IMR-90 (cell line): ENCODE data around the gene TPRX2. TPM values are rescaled to one million over a fixed set of nuclear protein-coding genes. Genes with fewer than 3 reads are reported as not detected.
"Not testable (repeated sequence)": the region's sequence is repeated elsewhere in the genome, so short reads cannot be mapped to it uniquely, and the experiment has no call there.

Experiments used
- ATAC-seq: fragments of 200-7000 bp; cut with Tn5 transposase; 2 replicates; pipeline ENCODE4 v1.9.1; 2020; ENCODE audit warnings: low read depth, mild to moderate bottlenecking, moderate library complexity
- BruUV-seq: library from RNA; stranded (reverse); fragments of 400-500 nt; replicated peaks from 2 replicates; lab custom pipeline; 2021; lab: Mats Ljungman, UMichigan
- CTCF ChIA-PET: fragments of 300-600 bp; formaldehyde crosslinking; extraction: SDS; loops from one replicate; lab custom pipeline; 2021; ENCODE audit warnings: antibody characterized with exemption; lab: Yijun Ruan, JAX
- POLR2A ChIA-PET: fragments of 300-600 bp; sonication (Branson Sonifier 250); formaldehyde crosslinking; loops from one replicate; lab custom pipeline; 2022; ENCODE audit warnings: antibody characterized with exemption; ENCODE audit not compliant: unreplicated experiment; lab: Charles Lee
- DNase-seq: peaks from one replicate; pipeline ENCODE4 v3.0.0; 2013
- H2AFZ ChIP-seq: replicated peaks from 2 replicates; pipeline ENCODE3; 2013; ENCODE audit warnings: low read length, mild to moderate bottlenecking; ENCODE audit not compliant: poor library complexity
- H2AK5ac ChIP-seq: 2 replicates; pipeline ENCODE4 v1.6.1; 2013; ENCODE audit warnings: low read depth, low read length, inconsistent platforms
- H2AK9ac ChIP-seq: replicated peaks from 2 replicates; pipeline ENCODE3; 2013; ENCODE audit warnings: mild to moderate bottlenecking, low read depth, low read length, moderate library complexity; ENCODE audit not compliant: poor library complexity
- H2BK120ac ChIP-seq: 2 replicates; pipeline ENCODE4 v1.6.1; 2013; ENCODE audit warnings: low read depth, low read length, inconsistent platforms
- H2BK15ac ChIP-seq: 3 replicates; pipeline ENCODE4 v1.6.1; 2013; ENCODE audit warnings: low read depth, low read length, inconsistent platforms
- H2BK20ac ChIP-seq: 2 replicates; pipeline ENCODE4 v1.6.1; 2013; ENCODE audit warnings: low read depth, mild to moderate bottlenecking, inconsistent platforms, low read length, moderate library complexity
- H2BK5ac ChIP-seq: 2 replicates; pipeline ENCODE4 v1.6.1; 2013; ENCODE audit warnings: mild to moderate bottlenecking, low read depth, low read length, inconsistent platforms; ENCODE audit not compliant: poor library complexity, severe bottlenecking
- H3K14ac ChIP-seq: replicated peaks from 2 replicates; pipeline ENCODE4 v1.6.1; 2013; ENCODE audit warnings: low read depth, low read length, inconsistent platforms
- H3K18ac ChIP-seq: 2 replicates; pipeline ENCODE4 v1.6.1; 2013; ENCODE audit warnings: low read depth, low read length, control low read depth
- H3K23ac ChIP-seq: 2 replicates; pipeline ENCODE4 v1.6.1; 2013; ENCODE audit warnings: low read depth, low read length, inconsistent platforms
- H3K27ac ChIP-seq: 2 replicates; pipeline ENCODE4 v1.5.1; 2013; ENCODE audit warnings: mild to moderate bottlenecking, control low read depth, low read length; ENCODE audit not compliant: insufficient read depth
- H3K27me3 ChIP-seq: 2 replicates; pipeline ENCODE4 v1.6.1; 2013; ENCODE audit warnings: low read length; ENCODE audit not compliant: control insufficient read depth, insufficient read depth
- H3K36me3 ChIP-seq: 2 replicates; pipeline ENCODE4 v1.6.1; 2013; ENCODE audit warnings: low read length, mixed read lengths; ENCODE audit not compliant: control insufficient read depth, insufficient read depth
- H3K4ac ChIP-seq: 2 replicates; pipeline ENCODE4 v1.6.1; 2013; ENCODE audit warnings: low read depth, low read length, inconsistent platforms
- H3K4me1 ChIP-seq: 2 replicates; pipeline ENCODE4 v1.6.1; 2013; ENCODE audit warnings: low read length, mixed read lengths; ENCODE audit not compliant: control insufficient read depth, insufficient read depth
- H3K4me2 ChIP-seq: 2 replicates; pipeline ENCODE4 v1.6.1; 2013; ENCODE audit warnings: low read depth, mild to moderate bottlenecking, control low read depth, low read length, moderate library complexity
- H3K4me3 ChIP-seq: 2 replicates; pipeline ENCODE4 v1.5.1; 2013; ENCODE audit warnings: low read depth, mild to moderate bottlenecking, control low read depth, low read length, moderate library complexity; ENCODE audit not compliant: insufficient read depth
- H3K56ac ChIP-seq: 2 replicates; pipeline ENCODE4 v1.6.1; 2013; ENCODE audit warnings: low read length, inconsistent platforms; ENCODE audit not compliant: insufficient read depth; ENCODE audit errors: extremely low read depth
- H3K79me1 ChIP-seq, 2 experiments: 2 replicates each; pipeline ENCODE4 v1.6.1; 2013; ENCODE audit warnings: low read length in 2 of 2, inconsistent platforms in 1 of 2, low read depth in 1 of 2
- H3K9ac ChIP-seq: 2 replicates; pipeline ENCODE4 v1.6.1; 2013; ENCODE audit warnings: low read depth, low read length, control low read depth
- H3K9me1 ChIP-seq: 2 replicates; pipeline ENCODE4 v1.6.1; 2013; ENCODE audit warnings: low read length, inconsistent platforms; ENCODE audit not compliant: insufficient read depth
- H3K9me3 ChIP-seq: 2 replicates; pipeline ENCODE4 v1.6.1; 2013; ENCODE audit warnings: low read length; ENCODE audit not compliant: control insufficient read depth, insufficient read depth
- H4K20me1 ChIP-seq: 2 replicates; pipeline ENCODE4 v1.6.1; 2013; ENCODE audit warnings: low read length, inconsistent platforms; ENCODE audit not compliant: insufficient read depth
- H4K5ac ChIP-seq: 2 replicates; pipeline ENCODE4 v1.6.1; 2013; ENCODE audit warnings: mild to moderate bottlenecking, low read depth, low read length, control low read depth
- H4K8ac ChIP-seq, 2 experiments: 2 replicates each; pipeline ENCODE4 v1.6.1; 2013; ENCODE audit warnings: low read depth in 2 of 2, low read length in 2 of 2, control low read depth in 1 of 2, inconsistent platforms in 1 of 2
- H4K91ac ChIP-seq: 2 replicates; pipeline ENCODE4 v1.6.1; 2013; ENCODE audit warnings: low read depth, low read length, inconsistent platforms; ENCODE audit not compliant: insufficient read depth
- WGBS, 2 experiments: methylation state at CpG; one replicate each; pipeline versions ENCODE4 v1.1.5 to v1.1.7; 2013; ENCODE audit warnings: missing lambda C conversion rate in 2 of 2; ENCODE audit not compliant: insufficient read length in 1 of 2; ENCODE audit errors: extremely low coverage in 2 of 2; 5-methylcytosine and 5-hydroxymethylcytosine counted together
- dilution Hi-C: fragments of 300-500 bp; cut with HindIII; formaldehyde crosslinking; loops from one replicate; pipeline ENCODE4 v1.14.3; 2018; ENCODE audit warnings: low sequenced_read_pairs; ENCODE audit not compliant: unreplicated experiment
- in situ Hi-C: fragments of 300-500 bp; cut with MboI; formaldehyde crosslinking; loops from 3 replicates; pipeline ENCODE4 v1.14.3; 2019; ENCODE audit warnings: low sequenced_read_pairs, inconsistent platforms, mixed read lengths
- intact Hi-C: fragments of 100-400 bp; cut with micrococcal nuclease; formaldehyde crosslinking; loops from 2 replicates; pipeline ENCODE4 v1.10.0; 2022
- polyA plus RNA-seq, 3 experiments: library from polyadenylated mRNA; depleted of rRNA; stranded (reverse); fragments of >200 nt; gene quantifications; 2 replicates each; pipeline ENCODE4 v1.2.3, GENCODE V29; 2012; ENCODE audit warnings: low replicate concordance in 1 of 3
- total RNA-seq: library from RNA; depleted of rRNA; stranded (reverse); fragments of >200 nt; gene quantifications from 2 replicates; pipeline ENCODE4 v1.2.3, GENCODE V29; 2012

Gene TPRX2
- total and polyA plus RNA-seq, 2 of the 4 experiments (the other 2 are of a cell fraction), result not detected

DNA sequence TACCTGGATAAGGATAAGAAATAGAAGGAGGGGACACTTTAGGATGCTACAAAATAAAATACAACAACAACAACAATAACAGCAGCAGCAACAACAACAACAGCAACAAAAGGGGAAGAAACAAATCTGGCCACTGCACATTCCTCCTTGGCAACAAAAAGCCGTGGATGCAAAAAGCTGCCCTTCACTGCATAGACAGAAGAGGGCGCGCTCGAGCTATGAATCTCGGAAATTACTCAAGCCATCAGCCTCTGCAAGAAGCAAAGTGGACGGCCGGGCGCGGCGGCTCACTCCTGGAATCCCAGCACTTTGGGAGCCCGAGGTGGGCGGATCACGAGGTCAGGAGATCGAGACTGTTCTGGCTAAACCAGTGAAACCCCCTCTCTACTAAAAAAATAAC, 50.3 kb downstream of the TPRX2 start:
- H3K56ac ChIP-seq, DNase-seq, H3K36me3 ChIP-seq, BruUV-seq, CTCF ChIA-PET, H2AK9ac ChIP-seq, H3K27ac ChIP-seq, H4K5ac ChIP-seq, H2AFZ ChIP-seq, H3K23ac ChIP-seq, H3K9me3 ChIP-seq, H4K91ac ChIP-seq, H3K4me2 ChIP-seq, H2BK20ac ChIP-seq, H3K4ac ChIP-seq, ATAC-seq, H3K9ac ChIP-seq, H3K27me3 ChIP-seq, H4K20me1 ChIP-seq, H3K4me3 ChIP-seq, POLR2A ChIA-PET, H2BK15ac ChIP-seq, H3K79me1 ChIP-seq, H3K9me1 ChIP-seq, H3K4me1 ChIP-seq, intact Hi-C loops, H2AK5ac ChIP-seq, H2BK120ac ChIP-seq, dilution Hi-C loops, in situ Hi-C loops, H4K8ac ChIP-seq, H2BK5ac ChIP-seq, H3K14ac ChIP-seq, H3K18ac ChIP-seq: not testable (repeated sequence)
- no CpG with 5 or more reads among the region's 14 CpGs for WGBS, 2 experiments

- H3K9ac ChIP-seq, CTCF ChIA-PET, H2AK9ac ChIP-seq, H3K18ac ChIP-seq, H3K9me1 ChIP-seq, H2BK15ac ChIP-seq, H3K14ac ChIP-seq, H4K91ac ChIP-seq, H3K56ac ChIP-seq, H3K79me1 ChIP-seq, H3K9me3 ChIP-seq, H3K36me3 ChIP-seq, H4K20me1 ChIP-seq, H2AFZ ChIP-seq, dilution Hi-C loops, ATAC-seq, H2BK5ac ChIP-seq, H4K5ac ChIP-seq, H3K4me2 ChIP-seq, POLR2A ChIA-PET, intact Hi-C loops, H3K4me3 ChIP-seq, H3K4me1 ChIP-seq, H3K27ac ChIP-seq, H2AK5ac ChIP-seq, BruUV-seq, H3K27me3 ChIP-seq, H4K8ac ChIP-seq, H3K4ac ChIP-seq, H3K23ac ChIP-seq, H2BK120ac ChIP-seq, in situ Hi-C loops, H2BK20ac ChIP-seq, DNase-seq: not testable (repeated sequence)
- no CpG with 5 or more reads among the region's 2 CpGs for WGBS, 2 experiments
These were observed 51.2 kb downstream of the TPRX2 start for GRCh38 chr19:47910191-47910590.
